Renal pelvis (tissue), 12 donors: ENCODE results near the gene ANKRD12. TPM values are rescaled to one million over a fixed set of nuclear protein-coding genes. Genes with fewer than 3 reads are reported as not detected.
"Not testable (repeated sequence)": the region's sequence is repeated elsewhere in the genome, so short reads cannot be mapped to it uniquely, and the experiment has no call there.

Source experiments
- DNase-seq: peaks from one replicate; pipeline ENCODE4 v3.0.0-alpha.2; 2013
- long read RNA-seq, 16 experiments: transcript quantifications; one replicate each; lab custom pipeline, GENCODE V29; 2026
- polyA plus RNA-seq, 3 donors: library from polyadenylated mRNA; unstranded; fragments of 120-200 nt; gene quantifications; one replicate each; pipeline ENCODE4 v1.2.1, GENCODE V29; 2013; ENCODE audit not compliant: insufficient read length in 3 of 3

The ANKRD12 gene
- polyA plus RNA-seq = 10 to 100 TPM; 28.7 to 30.7 (median 29.9) TPM
- long read RNA-seq, donor 1 = 0 reads
- long read RNA-seq, donor 2 = 0 reads
- long read RNA-seq, donor 3 = 0 reads
- long read RNA-seq, donor 4, partial matches to known transcripts = 5 of 5 reads
- long read RNA-seq, donor 4, other reads (novel, unspliced or antisense) = 0 of 5 reads
- long read RNA-seq, donor 5, partial matches to known transcripts = 10 of 10 reads
- long read RNA-seq, donor 5, other reads (novel, unspliced or antisense) = 0 of 10 reads
- long read RNA-seq, donor 6 = 0 reads
- long read RNA-seq, donor 7 = 0 reads
- long read RNA-seq, donor 8 = 0 reads
- long read RNA-seq, donor 9, partial matches to known transcripts = 7 of 14 reads
- long read RNA-seq, donor 9, other reads (novel, unspliced or antisense) = 7 of 14 reads
- long read RNA-seq, donor 10 = 0 reads
- long read RNA-seq, donor 11, partial matches to known transcripts = 0 of 1 reads
- long read RNA-seq, donor 11, other reads (novel, unspliced or antisense) = 0 of 1 reads
- long read RNA-seq, donor 12, partial matches to known transcripts = 17 of 17 reads
- long read RNA-seq, donor 12, other reads (novel, unspliced or antisense) = 0 of 17 reads
- long read RNA-seq, donor 13 = 0 reads
- long read RNA-seq, donor 14 = 0 reads
- long read RNA-seq, donor 15 = 0 reads
- long read RNA-seq, donor 16 = 0 reads

GRCh38 chr18:9136315-9137155, at the start of gene ANKRD12:
ANKRD12 (plus strand) TSS chr18:9136781; CDS start chr18:9182433, 45,652 bp downstream.
- DNase-seq = peak; percentile 96

GRCh38 chr18:9087144-9087543, 49.4 kb upstream of the ANKRD12 start:
- DNase-seq = no peak

- no peak for DNase-seq
Observed at GRCh38 chr18:9088252-9088651, 48.3 kb upstream of the ANKRD12 start.

GRCh38 chr18:9088727-9089126, 47.9 kb upstream of the ANKRD12 start:
- DNase-seq = not testable (repeated sequence)

DNA sequence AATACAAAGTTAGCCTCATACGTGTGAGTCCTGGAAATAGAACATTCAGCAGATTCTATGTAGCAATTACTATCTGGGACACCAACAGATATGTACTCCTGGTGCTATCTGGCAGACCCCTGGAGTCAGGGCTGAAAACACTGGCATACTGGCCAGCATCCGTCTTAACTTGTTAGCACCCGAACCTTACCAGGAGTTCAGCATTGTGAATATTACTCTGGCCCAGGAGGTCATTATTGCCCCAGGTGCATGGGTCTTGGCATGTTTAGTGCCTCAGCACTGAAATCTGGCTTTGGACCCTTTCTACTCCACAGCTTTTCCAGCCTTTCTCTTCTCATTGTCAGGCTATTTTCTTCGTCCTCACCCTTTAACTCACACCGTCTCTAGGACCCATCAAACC, 46.0 kb upstream of the ANKRD12 start:
- DNase-seq = no peak

- no peak for DNase-seq
Observed at GRCh38 chr18:9091066-9091476, 45.5 kb upstream of the ANKRD12 start.

GRCh38 chr18:9092665-9093064, 43.9 kb upstream of the ANKRD12 start:
- DNase-seq = no peak

DNA sequence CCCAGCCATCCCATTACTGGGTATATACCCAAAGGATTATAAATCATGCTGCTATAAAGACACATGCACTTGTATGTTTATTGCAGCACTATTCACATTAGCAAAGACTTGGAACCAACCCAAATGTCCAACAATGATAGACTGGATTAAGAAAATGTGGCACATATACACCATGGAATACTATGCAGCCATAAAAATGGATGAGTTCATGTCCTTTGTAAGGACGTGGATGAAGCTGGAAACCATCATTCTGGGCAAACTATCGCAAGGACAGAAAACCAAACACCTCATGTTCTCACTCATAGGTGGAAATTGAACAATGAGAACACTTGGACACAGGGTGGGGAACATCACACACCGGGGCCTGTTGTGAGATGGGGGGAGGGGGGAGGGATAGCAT, 43.5 kb upstream of the ANKRD12 start:
- not testable (repeated sequence) for DNase-seq

GRCh38 chr18:9094307-9095226, 42.0 kb upstream of the ANKRD12 start:
- DNase-seq = no peak

DNA sequence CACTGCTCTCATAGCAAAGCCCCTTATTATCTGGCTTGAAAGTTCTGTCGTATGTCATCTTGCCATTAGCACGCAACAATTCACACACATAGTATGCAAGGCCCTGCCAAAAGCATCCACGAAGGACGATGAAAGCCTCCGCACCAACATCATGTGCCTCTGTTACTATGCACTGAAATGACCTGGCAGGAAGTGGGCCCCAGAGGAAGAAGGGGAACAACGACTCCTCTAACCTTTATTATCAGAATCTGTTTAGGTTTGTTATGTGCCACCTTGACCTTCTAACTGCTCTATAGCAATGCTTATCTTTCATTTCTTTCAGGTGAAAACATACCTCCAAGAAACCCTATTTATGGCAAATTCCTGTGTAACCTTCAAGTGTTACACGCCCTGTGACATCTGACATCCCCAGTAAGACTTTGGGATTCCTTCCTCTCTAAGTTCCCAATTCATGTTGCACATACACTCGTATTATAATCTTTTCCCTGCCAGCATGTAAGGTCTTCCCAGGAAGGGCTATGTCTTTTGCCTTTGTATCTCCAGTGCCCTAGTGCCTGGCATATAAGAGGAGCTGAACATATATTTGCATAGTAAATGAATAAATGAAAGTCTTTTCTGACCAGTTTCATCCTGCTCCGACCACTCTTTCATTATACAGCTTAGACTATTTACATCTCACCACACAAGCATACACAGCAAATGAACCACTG, 41.1 kb upstream of the ANKRD12 start:
- DNase-seq = no peak

GRCh38 chr18:9096007-9096371, 40.6 kb upstream of the ANKRD12 start:
- DNase-seq = no peak

GRCh38 chr18:9096685-9097084, 39.9 kb upstream of the ANKRD12 start:
- no peak for DNase-seq

GRCh38 chr18:9097349-9097748, 39.2 kb upstream of the ANKRD12 start:
- DNase-seq = no peak

DNA sequence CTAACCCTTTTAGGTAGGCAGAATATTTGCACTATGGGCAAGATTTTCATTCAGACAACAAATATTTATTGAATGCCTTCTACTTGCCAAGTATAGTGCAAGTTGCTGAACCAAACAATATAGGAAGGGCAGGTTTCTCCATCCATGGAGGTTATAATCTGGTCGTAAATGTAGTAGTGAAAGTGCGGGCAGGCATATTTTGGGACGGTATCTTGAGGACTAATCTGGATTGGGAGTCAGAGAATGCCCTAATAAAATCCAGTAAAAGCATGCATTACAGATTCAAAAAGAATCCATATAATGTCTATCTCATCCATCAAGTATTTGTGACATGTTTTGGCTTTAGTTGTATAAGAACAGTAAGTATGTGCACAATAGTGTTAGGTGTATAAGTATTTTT, 35.8 kb upstream of the ANKRD12 start:
- no peak for DNase-seq

DNA sequence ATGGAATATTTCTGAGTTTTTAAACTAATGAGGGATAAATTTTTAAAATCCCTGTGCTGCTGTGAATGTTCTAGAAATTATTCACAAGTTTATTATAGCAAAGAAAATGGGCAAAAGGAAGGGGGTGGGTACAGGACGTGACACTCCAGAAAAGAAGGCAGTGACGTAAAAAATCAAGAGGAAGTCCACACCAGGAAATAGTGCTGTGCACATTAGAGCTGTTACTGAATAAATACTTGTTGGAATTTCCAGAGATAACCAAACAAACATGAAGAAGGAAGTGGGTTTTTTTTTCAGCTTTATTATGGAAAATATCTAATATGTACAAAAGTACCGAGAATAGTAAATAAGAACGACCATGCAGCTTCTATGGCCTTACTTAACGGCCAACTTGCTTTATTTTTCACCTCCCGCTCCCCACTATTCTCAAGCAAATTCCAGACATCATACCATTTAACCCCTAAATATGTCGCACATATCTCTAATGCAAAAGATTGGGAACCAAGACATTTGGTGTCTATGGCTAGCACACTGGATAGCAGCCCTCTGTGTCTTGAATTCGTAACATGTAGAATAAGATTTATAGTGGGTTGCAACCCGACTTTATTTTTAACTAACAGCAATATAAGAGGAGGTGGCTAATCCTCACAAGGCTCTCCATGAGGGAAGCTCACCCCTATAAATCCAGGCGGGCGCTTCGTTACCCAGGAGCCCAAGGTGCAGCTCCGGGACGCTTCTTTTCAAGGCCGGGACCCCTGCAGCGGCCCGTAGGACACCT, 34.7 kb upstream of the ANKRD12 start:
- DNase-seq = peak; percentile 41

DNA sequence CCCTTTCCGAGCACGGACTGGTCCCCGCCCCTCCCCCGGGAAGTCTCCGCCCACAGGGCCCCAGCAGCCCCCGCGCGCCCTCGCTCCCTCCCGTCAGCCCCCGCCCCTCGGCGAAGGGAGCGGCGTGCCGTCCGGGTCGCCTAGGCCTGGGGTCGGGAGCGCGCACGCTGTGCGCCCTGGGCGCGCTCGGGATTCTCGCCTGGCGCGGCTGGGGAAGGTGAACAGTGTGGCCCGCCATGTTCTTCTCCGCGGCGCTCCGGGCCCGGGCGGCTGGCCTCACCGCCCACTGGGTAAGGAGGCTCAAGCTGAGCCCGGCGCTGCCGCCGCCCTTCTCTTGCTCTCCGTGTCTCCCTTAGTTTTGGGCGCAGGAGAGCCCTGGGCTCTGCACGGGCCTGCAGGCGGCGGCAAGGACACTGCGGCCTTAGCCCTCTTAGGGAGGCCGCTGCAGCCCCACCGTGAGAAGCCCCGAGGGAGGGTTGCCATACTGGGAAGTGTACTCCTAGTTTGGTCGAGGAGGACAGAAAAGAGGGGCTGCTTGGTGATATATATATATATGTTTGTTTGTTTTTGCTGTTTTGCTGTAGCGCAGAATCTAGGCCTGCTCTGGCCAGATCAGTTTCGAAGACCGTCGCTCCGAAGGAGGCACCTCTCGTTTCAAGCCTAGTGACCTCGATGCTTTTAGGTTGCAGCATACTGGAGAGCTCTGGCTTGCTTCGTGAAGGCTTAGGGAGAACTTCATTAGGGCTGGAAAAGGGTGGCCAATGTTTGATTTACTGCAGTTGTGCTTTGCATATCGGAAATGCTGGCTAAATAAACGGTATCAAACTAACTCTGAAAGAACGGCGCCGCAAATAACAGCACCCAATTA, 33.8 kb upstream of the ANKRD12 start, which contains the start of gene NDUFV2:
Gene NDUFV2, plus strand, starts transcription at position 192 of the 868 bp plus-strand sequence. Its CDS starts 45 bp downstream, at position 237.
- DNase-seq = peak; percentile 95

DNA sequence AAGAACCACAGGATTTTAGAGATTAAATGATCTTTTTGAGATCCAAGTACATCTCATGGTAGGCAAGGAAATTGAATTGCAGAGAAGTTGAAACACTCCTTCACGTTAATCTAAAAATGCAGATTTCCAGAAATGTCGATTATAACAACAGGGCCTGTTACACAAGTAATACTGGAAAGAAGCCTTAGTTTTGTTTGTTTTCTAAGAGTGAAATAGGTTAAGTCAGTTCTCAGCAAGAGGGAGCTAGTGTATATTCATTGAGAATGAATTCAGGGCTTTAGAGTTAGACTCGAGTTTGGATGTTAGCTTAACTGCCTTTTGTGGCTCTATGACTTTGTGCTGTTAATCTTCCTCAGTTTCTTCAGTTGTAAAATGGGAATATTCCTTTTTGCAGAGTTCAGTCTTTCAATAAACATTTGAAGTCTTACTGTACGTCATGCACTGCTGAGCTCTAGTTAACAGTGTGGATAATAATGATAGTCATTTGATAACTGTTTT, 33.2 kb upstream of the ANKRD12 start:
- DNase-seq = peak; percentile 24

- DNase-seq = no peak
Observed at GRCh38 chr18:9104244-9104901, 32.2 kb upstream of the ANKRD12 start.
